Measurements from ENCODE around the gene TTLL13.

DNA sequence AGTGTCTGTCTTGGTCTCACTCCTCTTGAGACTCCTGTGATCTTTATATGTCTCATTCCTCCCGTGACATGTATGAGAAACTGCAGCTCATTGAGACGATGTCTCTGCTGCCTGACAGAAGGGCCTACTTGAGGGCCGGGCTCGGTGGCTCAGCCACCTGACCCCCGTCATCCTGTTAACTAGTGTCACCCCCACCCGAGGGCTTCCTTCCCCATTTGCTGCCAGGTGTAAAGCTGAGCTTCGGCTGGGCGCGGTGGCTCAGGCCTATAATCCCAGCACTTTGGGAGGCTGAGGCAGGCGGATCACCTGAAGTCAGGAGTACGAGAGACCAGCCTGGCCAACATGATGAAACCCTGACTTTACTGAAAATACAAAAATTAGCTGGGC is 35.5 kb upstream of the TTLL13 start:
- TF ChIP-seq CTCF (conservative IDR thresholded peaks at IDR 0.05; ENCODE audit: low read depth, low read length) (no peak), POLR2A (IDR thresholded peaks at IDR 0.05; ENCODE audit: low read depth, low read length) (no peak), MXI1 (IDR thresholded peaks at IDR 0.05; ENCODE audit: borderline replicate concordance, low read depth, low read length) (no peak), NFE2L2 (IDR thresholded peaks at IDR 0.05; ENCODE audit: low read depth, low read length) (no peak), RAD21 (IDR thresholded peaks at IDR 0.05; ENCODE audit: low read length) (no peak), MAFK (IDR thresholded peaks at IDR 0.05; ENCODE audit: low read depth, low read length) (no peak), SMC3 (IDR thresholded peaks at IDR 0.05; ENCODE audit: low read depth, low read length) (no peak)

Measured in IMR-90 (cell line).